ENCODE results near the gene GBE1. TPM values are rescaled to one million over a fixed set of nuclear protein-coding genes. Genes with fewer than 3 reads are reported as not detected.

Gene GBE1
- total RNA-seq, 1 donor from 2014 or later = 25.0 TPM

DNA sequence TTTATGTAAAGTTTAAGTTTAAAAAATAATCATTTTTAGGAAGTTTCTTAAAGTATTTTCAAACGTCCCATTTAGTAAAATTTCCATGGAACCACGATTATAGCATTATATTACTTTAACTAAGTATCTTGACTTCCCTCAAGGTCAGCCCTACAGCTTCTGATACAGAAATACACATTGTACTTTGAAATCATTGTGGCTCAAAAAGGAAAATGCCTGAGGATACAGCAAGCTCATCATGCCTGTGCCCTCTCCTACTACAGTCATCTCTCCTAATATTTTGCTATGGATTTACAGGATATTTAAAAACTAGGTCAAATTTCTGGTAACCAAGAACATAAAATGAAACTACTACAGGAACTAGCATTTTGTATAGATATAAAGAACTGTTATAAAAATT, 51.8 kb downstream of the GBE1 start:
- TF ChIP-seq POLR2AphosphoS5 (IDR thresholded peaks at IDR 0.05; ENCODE audit: insufficient read depth in 1 of 2, low read depth in 1 of 2) (no peak), POLR2A (IDR thresholded peaks at IDR 0.05) (no peak)
- TF ChIP-seq, protein P1, sequence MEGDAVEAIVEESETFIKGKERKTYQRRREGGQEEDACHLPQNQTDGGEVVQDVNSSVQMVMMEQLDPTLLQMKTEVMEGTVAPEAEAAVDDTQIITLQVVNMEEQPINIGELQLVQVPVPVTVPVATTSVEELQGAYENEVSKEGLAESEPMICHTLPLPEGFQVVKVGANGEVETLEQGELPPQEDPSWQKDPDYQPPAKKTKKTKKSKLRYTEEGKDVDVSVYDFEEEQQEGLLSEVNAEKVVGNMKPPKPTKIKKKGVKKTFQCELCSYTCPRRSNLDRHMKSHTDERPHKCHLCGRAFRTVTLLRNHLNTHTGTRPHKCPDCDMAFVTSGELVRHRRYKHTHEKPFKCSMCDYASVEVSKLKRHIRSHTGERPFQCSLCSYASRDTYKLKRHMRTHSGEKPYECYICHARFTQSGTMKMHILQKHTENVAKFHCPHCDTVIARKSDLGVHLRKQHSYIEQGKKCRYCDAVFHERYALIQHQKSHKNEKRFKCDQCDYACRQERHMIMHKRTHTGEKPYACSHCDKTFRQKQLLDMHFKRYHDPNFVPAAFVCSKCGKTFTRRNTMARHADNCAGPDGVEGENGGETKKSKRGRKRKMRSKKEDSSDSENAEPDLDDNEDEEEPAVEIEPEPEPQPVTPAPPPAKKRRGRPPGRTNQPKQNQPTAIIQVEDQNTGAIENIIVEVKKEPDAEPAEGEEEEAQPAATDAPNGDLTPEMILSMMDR (IDR thresholded peaks at IDR 0.05) = no peak
- Histone ChIP-seq H3K27ac (no peak overlapping the region), H3K27me3 (no peaks in the 10 kb centered on the region), H3K4me3 (no peak overlapping the region), H3K4me1 (peaks cover 4% of the 10 kb centered on the region), H3K36me3 (no peaks in the 10 kb centered on the region), H3K9me3 (no peaks in the 10 kb centered on the region)
- DNase-seq (ENCODE audit: extremely low spot score in 2 of 2) = no peak
- intact Hi-C loops (cut with DNase I) = no loop called here

DNA sequence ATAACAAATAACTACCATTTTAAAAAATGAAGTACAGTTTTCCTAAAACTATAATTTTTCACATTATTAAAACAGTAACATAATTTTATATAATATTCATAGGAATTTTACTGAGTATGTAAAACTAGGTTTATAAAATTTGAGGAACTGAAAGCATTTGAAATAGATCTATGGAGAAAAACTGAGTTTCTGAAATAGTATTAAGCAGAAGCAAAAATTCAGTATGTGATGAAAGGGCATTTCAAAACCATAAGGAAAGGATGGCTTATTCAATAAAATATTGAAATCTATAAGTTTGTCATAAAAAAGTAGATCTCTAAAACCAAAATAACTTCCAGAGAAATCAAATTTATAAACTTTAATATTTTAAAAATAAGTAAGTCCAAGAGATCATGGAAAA, 53.4 kb downstream of the GBE1 start:
- intact Hi-C loops (cut with DNase I) = no loop called here
- DNase-seq (ENCODE audit: extremely low spot score in 2 of 2) = no peak
- Histone ChIP-seq H3K36me3 (no peaks in the 10 kb centered on the region), H3K4me3 (no peak overlapping the region), H3K27ac (no peak overlapping the region), H3K4me1 (peaks cover 3% of the 10 kb centered on the region), H3K9me3 (no peaks in the 10 kb centered on the region), H3K27me3 (no peaks in the 10 kb centered on the region)
- TF ChIP-seq POLR2A (IDR thresholded peaks at IDR 0.05) (no peak), POLR2AphosphoS5 (IDR thresholded peaks at IDR 0.05; ENCODE audit: insufficient read depth in 1 of 2, low read depth in 1 of 2) (no peak)
- TF ChIP-seq, protein P1 (IDR thresholded peaks at IDR 0.05) = no peak

DNA sequence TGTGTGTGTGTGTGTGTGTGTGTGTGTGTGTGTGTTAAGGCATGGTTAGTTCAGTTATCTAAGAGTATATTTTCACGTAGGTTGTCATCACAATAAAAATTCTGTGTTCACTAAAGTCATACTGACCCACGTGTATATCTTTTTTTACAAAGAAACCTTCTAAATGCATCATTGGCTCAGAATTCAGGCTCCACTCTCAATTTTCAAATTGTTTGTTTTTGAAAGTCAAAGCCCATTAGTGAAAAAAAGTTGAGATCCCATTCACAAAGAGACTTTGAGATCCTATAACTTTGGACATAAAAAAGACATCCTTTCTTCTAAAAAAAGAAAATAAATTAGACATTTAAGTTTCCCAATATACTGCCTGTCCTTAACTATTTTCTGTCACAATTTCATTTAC, 59.3 kb downstream of the GBE1 start:
- DNase-seq (ENCODE audit: extremely low spot score in 2 of 2) = no peak
- Histone ChIP-seq H3K4me3 (no peak overlapping the region), H3K4me1 (no peaks in the 10 kb centered on the region), H3K27me3 (no peaks in the 10 kb centered on the region), H3K9me3 (no peaks in the 10 kb centered on the region), H3K27ac (no peak overlapping the region), H3K36me3 (no peaks in the 10 kb centered on the region)
- intact Hi-C loops (cut with DNase I) = no loop called here
- TF ChIP-seq POLR2AphosphoS5 (IDR thresholded peaks at IDR 0.05; ENCODE audit: insufficient read depth in 1 of 2, low read depth in 1 of 2) = no peak
- TF ChIP-seq, protein P1 (IDR thresholded peaks at IDR 0.05) = no peak
- no peak for TF ChIP-seq POLR2A (IDR thresholded peaks at IDR 0.05)

DNA sequence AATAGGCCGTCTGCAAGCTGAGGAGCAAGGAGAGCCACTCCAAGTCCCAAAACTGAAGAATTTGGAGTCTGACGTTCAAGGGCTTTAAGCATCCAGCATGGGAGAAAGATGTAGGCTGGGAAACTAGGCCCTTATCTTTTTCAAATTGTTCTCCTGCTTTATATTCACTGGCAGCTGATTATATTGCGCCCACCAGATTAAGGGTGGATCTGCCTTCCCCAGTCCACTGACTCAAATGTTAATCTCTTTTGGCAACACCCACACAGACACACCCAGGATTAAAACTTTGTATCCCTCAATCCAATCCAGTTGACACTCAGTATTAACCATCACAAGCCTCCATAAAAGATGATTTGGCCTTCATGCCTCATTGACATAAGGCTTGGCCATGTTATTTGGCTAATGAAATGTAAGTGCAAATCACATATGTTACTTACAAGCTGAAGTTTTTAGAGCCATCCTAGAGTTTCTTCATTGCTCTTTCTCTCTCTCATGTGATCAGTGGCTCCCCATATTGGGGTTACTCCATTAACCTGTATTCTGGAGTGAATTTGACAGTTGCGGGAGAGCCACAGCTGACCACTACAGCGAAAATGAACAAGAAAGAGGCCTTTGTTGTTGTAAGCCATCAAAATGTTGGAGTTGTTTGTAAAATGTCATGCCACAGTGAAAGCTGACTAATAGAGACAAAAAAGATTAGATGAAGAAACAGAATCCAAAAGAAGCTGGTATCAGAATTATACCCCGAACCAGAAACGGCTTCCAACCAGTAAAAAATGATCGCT, 61.7 kb downstream of the GBE1 start:
- Histone ChIP-seq H3K36me3 (no peaks in the 10 kb centered on the region), H3K4me3 (no peak overlapping the region), H3K27ac (no peak overlapping the region), H3K4me1 (no peaks in the 10 kb centered on the region), H3K9me3 (no peaks in the 10 kb centered on the region), H3K27me3 (no peaks in the 10 kb centered on the region)
- intact Hi-C loops (cut with DNase I) = no loop called here
- no peak for TF ChIP-seq POLR2A (IDR thresholded peaks at IDR 0.05)
- DNase-seq (ENCODE audit: extremely low spot score in 2 of 2) = no peak

DNA sequence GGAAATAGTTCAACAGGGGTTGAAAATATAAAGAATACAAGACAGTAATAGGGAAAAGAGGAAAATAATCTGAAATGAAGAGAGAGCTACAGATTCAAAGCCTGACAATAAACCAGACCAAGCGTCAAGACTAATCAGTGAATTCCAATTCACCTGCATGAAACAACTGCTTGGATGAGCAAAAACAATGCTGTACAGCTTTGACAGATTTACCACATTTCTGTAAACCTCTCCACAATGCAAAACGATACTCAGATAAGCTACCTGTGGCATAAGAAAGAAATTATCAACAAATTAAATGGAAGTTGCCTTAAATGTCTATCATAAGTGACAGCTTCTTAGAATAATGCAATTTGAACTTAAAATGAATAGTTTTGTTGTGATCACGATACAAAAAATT, 65.4 kb downstream of the GBE1 start:
- no peaks in the 10 kb centered on the region for H3K4me1 ChIP-seq
- intact Hi-C loops (cut with DNase I) = no loop called here
- TF ChIP-seq POLR2AphosphoS5 (IDR thresholded peaks at IDR 0.05; ENCODE audit: insufficient read depth in 1 of 2, low read depth in 1 of 2) (no peak), POLR2A (IDR thresholded peaks at IDR 0.05) (no peak)
- TF ChIP-seq, protein P1 (IDR thresholded peaks at IDR 0.05) = no peak
- H3K27ac ChIP-seq = no peak overlapping the region
- H3K27me3 ChIP-seq = no peaks in the 10 kb centered on the region
- DNase-seq (ENCODE audit: extremely low spot score in 2 of 2) = no peak
- no peaks in the 10 kb centered on the region for H3K36me3 ChIP-seq
- H3K4me3 ChIP-seq = no peak overlapping the region
- no peaks in the 10 kb centered on the region for H3K9me3 ChIP-seq

All from vagina (tissue), 2 donors.